Activated CD4-positive, alpha-beta T cell treated with anti-CD3 and anti-CD28 coated beads, Interleukin-2, amount 50 U/mL, for 24 hours (primary cell): ENCODE data around the gene ASB6.
"Not testable (repeated sequence)": the region's sequence is repeated elsewhere in the genome, so short reads cannot be mapped to it uniquely, and the experiment has no call there.

Source experiments
- DNase-seq, 2 donors: peaks; one replicate each; pipeline ENCODE4 v3.0.0-alpha.2; 2020; ENCODE audit warnings: low read depth in 1 of 2, low spot score in 1 of 2

The ASB6 gene

DNA sequence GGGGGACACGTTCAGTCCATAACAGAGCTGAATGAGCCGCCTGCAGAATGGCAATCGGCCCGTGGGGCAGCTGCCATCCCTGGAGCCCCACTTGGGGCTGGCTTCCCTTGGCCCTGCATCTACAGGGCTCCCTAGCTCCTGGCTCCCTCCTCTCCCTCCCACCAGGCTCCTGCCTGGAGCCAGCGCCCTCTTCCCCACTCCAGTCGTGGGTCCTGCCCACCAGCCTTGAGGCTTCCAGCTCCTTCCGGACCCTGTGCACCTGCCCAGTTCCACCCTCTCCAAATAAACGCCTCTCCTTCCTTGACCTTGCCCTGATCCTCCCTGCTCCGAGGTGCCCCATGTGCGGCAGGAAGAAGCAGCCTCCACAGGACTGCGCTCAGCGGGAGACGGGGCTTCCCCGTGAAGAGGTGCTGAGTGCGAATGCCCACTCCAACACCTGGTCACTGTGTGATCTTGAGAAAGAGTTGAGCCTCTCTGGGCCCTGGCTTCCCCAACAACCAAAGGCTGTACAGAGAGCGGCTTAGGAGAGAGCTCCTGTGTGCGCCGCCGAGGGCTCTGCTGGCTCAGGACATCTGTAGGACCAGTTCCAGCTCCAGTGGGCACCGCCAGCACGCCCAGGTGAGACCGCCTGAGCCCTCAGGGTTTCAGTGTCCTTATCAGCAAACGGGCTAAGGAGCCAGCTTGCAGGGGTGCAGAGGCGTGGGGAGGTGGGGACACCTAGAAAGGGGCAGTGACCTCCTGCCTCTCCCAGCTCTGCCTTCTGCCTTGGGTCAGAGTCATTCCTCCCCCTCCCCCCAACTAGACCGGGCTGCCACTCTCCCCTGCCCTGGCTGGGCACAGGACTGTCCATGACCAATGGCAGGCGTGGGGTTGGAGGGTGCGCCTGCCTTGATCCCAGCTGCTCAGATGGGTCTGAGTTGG, 33.1 kb downstream of the ASB6 start:
- no peak for DNase-seq

DNA sequence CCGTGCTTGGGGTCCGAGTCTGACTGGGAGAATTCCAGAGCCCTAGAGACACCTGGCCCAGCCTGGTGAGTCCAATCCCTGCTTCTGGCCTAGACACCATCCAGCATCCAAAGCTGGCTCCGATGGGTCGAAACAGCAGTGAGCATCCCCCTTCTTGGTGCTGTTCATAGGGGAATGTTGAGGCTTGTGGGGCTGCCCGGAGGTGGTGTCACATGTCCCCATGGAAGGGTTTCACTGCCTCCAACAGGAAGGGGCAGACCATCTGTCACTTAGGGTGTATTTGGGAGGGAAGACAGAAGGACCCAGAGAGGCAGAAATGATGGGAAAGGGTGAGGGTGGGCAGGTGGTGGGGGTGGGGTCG, 34.9 kb downstream of the ASB6 start:
- DNase-seq: no peak

- DNase-seq: no peak
Observed at GRCh38 chr9:129606161-129607026, 35.6 kb downstream of the ASB6 start.

DNA sequence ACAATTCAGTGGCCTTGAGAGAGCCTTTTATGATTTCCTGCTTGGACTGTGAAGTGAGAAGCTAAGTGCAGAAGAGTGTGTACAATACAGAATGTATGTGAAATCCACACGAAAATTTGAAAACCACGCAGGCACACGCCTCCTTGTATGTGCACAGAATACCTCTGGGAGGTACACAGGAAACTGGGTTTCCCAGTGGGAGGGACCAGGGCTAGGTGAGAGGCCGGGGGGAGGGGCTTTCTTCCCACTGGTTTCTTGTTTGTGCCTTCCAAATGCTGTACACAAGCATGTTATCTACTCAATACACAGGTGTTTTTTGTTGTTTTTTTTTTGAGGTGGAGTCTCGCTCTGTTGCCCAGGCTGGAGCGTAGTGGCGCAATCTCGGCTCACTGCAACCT, 37.2 kb downstream of the ASB6 start:
- DNase-seq: no peak

DNA sequence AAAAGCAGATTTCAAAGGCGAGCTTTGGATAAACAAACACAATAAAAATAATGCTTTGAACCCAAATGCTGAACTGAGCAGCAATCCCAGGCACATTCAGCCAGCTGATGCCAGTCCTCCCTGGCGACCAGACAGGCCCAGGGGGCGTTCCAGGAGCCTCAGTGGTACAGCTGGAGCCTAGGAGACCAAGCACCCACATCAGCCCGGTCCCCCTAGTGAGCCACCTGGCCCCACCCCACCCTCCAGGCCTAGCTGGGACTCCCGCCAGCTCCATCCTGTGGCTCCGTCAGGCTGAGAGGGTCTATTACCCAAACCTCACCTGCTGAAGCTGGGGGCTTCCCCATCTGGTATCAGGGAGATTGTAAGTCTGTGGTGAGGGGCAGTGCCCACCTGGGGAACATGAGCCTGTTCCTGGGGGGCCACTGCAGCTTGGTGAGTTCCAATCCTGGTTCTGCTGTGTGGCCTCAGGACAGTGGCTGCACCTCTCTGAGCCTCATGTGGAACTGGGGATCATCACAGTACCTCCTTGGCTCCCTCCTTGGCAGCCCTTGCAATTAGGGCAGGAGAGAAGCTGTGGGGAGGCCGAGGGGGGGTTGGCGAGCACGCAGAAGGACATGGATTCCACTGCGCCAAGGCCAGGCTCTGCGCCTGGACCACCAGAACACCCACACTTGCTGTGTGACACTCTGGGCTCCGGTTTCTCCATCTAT, 37.7 kb downstream of the ASB6 start:
- no peak for DNase-seq

- no peak for DNase-seq
Observed at GRCh38 chr9:129602598-129603415, 39.1 kb downstream of the ASB6 start.

- no peak for DNase-seq
Observed at GRCh38 chr9:129601082-129601674, 40.8 kb downstream of the ASB6 start.

DNA sequence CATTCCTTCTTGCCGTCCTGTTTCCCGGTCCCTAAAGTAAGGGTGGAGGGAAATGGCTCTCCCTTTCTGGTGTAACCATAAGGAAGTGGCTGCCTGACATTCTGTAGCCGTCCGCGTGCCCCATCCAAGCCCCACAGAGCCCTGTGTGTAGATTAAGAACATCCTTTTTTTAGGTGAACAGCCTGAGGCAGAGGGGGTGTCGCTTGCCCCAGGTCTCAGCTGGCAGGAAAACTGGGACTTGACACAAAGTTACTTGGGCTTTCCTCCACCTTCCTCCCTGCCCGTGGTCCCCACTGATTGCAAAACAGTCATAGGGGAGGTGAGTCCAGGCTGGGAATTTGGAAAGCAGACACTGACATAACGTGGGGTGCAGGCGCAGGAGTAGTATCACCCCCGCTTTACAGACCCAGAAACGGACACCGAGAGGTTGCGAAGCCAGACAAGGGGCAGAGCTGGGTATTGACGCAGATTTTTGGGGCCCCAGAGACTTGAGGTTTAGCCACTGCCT, 43.8 kb downstream of the ASB6 start:
- no peak for DNase-seq

DNA sequence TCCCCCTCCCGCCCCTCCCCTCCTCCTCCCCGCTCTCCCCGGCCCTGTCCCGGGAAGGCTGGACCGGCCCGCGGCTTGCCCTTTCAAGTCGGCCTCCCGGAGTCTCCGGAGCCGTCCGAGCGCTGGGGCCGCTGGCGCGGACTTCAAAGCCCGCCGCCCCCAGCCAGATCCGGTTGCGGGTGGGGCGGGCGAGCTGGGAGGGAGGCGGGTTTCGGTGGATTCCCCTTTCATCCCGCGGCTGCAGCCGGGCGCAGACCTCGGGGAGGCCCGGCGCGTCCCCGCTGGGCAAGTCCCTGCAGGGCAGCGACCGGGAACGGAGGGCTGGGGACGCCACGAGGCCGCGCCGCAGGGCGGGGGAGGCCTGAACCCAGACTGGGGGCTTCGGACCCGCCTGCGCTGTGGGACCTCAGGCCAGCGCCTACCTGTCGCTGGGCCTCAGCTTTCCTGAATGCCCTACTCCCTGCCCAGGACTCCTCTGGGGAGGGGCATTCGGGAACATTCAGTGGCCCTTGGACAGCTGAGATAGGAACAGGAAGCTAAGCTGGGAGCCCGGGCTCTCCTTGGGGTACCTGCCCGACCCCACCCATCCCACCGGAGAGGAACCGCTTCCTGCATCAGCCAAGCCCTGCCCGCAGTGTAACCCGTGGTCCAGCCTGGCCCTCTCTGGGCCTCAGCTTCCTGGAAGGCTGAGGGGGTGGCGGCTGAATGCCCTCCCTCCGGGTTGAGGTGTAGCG, 44.4 kb downstream of the ASB6 start:
- no peak for DNase-seq

- DNase-seq: no peak
Observed at GRCh38 chr9:129596541-129597331, 45.2 kb downstream of the ASB6 start.

DNA sequence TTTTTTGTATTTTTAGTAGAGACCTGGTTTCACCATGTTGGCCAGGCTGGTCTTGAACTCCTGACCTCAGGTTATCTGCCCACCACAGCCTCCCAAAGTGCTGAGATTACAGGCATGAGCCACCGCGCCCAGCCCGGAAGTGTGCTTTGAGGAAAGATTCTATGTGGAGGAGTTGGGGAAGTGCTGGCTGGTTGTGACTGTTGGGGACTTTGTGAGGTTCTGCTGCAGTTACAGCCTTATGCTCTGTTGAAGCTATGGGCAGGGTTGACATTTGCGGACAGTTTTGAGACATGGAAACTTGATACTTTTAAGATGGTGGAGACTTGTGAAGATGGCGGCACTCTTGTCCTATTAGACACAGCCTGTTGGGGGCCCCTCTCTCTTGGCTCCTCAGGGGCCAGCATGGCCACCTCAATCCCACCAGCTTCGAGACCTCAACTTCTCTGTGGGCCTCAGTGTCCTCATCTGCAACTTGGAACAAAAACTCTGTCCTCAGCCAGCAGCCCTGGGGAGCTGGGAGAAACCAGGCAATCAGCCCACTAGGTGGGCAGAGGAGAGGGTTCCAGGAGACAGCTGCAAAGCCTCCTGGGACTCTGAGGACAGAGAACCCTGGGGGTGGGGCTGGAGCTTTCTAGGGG, 45.9 kb downstream of the ASB6 start:
- DNase-seq: no peak

DNA sequence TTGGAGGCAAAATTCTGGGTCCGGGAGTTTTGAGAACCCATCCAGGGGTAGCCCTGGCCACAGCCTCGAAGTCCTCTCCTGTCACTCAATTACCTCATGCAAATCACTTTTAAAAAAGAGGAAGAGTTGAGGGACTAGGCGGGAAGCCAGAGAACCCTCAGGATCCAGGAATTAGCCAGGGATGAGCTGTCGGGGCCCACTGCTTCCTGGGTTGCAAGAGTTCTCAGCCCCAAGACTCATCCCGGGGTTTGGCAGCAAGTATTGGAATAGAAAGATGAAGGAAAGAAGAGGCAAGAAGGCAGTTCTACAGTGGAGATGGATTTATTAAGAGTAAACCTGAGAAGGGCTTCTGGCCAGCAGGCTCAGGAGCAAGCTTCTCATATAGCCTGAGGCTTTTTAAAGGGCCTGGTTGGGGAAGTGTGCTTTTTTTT, 46.6 kb downstream of the ASB6 start:
- no peak for DNase-seq

DNA sequence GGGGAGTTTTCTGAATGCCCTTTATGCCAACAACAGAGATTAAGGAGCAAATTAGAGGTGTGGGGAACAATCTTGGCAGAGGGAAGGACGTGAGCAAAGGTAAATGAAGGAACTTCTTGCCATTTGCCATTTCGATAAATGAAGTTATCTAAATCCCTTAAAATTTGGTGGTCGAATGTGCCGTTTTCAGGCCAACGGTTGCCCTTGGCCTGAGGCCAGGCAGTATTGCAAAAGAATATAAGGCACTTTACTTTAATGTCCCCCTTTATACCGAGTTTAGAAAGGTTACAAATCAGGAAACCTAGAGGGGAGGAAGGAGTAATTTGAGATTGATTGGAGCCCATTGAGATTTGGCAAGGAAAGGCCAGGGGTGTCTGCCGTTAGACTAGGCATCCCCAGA, 47.3 kb downstream of the ASB6 start:
- DNase-seq: no peak

DNA sequence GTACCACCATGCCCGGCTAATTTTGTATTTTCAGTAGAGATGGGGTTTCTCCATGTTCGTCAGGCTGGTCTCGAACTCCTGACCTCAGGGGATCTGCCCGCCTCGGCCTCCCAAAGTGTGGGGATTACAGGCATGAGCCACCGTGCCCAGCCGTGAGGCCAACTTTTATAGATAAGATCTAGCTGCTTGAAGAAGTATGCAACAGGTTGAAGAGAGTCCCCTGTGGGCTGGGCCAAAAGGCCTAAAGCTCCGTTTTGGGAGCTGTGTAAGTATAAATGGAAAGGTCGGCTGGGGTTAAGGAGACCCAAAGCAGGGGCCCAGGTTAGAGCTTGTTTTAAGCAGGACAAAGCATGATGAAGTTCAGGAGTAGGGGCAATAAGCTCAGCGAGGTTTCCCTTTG, 49.2 kb downstream of the ASB6 start:
- not testable (repeated sequence) for DNase-seq

DNA sequence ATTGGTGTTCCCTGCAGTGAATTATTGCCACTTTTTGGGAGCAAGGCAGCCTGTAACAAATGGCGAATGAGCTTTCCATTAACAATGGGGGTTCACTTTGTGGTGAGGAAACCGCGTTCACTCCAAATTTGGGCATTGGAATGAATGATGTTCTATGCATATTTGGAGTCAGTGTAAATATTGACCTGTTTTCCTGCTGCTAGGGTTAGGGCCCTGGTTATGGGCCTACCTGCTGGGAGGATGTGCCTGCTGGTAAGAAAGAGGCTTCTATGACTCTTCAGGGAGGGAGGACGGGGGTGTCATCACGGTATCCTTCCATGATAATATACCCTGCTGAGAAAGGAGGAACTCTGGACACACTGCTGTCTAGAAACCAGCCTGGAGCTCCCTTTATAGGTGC, 50.0 kb downstream of the ASB6 start:
- DNase-seq: no peak

- no peak for DNase-seq
Observed at GRCh38 chr9:129590466-129590865, 51.5 kb downstream of the ASB6 start.

DNA sequence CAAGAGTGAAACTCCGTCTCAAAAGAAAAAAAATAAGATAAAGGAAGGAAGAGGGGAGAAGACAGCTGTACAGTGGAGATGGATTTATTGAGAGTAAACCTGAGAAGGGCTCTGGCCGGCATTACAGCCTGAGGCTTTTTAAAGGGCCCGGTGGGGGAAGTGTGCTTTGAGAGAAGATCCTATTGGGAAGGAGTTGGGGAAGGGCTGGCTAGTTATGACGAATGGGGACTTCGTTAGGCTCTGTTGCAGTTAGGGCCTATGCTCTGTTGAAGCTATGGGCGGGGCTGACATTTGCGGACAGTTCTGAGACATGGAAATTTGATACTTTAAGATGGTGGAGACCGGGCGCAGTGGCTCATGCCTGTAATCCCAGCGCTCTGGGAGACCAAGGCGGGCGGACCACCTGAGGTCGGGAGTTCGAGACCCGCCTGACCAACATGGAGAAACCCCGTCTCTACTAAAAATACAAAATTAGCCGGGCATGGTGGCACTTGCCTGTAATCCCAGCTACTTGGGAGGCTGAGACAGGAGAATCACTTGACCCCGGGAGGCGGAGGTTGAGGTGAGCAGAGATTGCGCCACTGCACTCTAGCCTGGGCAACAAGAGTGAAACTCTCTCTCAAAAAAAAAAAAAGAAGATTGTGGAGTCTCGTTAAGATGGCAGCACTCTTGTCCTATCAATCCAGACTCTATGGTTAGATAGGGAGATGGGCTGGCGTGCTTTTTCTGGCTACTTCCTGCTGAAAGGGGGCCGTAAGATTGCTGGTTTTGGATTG, 54.3 kb downstream of the ASB6 start:
- no peak for DNase-seq
